Endothelial cell of umbilical vein (primary cell): ENCODE data around the gene CYB5D1.

Experiments
- POLR2AphosphoS5 ChIP-seq: IDR thresholded peaks from 2 replicates; pipeline ENCODE4 v1.6.1; 2012; ENCODE audit warnings: low read depth, mild to moderate bottlenecking, control low read depth, low read length, moderate library complexity; ENCODE audit not compliant: insufficient read depth
- TF ChIP-seq, protein P1 (sequence below), 2 donors: IDR thresholded peaks; 1 replicate in 1 of 2; 2 replicates in 1 of 2; pipeline ENCODE4 v1.5.1; 2011; ENCODE audit warnings: low read length in 2 of 2, mild to moderate bottlenecking in 2 of 2, moderate library complexity in 2 of 2, control low read depth in 1 of 2, inconsistent platforms in 1 of 2, low read depth in 1 of 2; ENCODE audit not compliant: insufficient read depth in 1 of 2; ENCODE audit errors: extremely low read depth in 1 of 2

- no peak for TF ChIP-seq POLR2AphosphoS5
- TF ChIP-seq, protein P1, sequence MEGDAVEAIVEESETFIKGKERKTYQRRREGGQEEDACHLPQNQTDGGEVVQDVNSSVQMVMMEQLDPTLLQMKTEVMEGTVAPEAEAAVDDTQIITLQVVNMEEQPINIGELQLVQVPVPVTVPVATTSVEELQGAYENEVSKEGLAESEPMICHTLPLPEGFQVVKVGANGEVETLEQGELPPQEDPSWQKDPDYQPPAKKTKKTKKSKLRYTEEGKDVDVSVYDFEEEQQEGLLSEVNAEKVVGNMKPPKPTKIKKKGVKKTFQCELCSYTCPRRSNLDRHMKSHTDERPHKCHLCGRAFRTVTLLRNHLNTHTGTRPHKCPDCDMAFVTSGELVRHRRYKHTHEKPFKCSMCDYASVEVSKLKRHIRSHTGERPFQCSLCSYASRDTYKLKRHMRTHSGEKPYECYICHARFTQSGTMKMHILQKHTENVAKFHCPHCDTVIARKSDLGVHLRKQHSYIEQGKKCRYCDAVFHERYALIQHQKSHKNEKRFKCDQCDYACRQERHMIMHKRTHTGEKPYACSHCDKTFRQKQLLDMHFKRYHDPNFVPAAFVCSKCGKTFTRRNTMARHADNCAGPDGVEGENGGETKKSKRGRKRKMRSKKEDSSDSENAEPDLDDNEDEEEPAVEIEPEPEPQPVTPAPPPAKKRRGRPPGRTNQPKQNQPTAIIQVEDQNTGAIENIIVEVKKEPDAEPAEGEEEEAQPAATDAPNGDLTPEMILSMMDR (IDR thresholded peaks at IDR 0.05; ENCODE audit: extremely low read depth in 1 of 2, insufficient read depth in 1 of 2, low read depth in 1 of 2, low read length in 2 of 2) = no peak
Observed at GRCh38 chr17:7845359-7846062, 12.3 kb upstream of the CYB5D1 start.
